ENCODE data around the gene WSCD1.

The WSCD1 gene

DNA sequence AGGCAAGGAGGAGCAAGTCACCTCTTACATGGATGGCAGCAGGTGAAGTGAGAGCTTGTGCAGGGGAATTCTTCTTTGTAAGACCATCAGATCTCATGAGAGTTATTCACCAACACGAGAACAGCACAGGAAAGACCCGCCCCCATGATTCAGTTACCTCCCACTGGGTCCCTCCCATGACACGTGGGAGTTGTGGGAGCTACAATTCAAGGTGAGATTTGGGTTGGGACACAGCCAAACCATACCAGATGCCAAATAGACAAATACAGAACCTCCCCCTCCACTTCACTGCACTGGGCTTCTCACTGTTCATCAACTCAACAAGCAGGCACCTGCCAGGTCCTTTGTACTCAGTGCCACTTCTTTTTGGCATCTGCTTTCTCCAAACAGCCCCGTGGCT lies 100.2 kb downstream of the WSCD1 start:
- TF ChIP-seq ARNT (IDR thresholded peaks at IDR 0.05) (no peak), L3MBTL2 (conservative IDR thresholded peaks at IDR 0.05) (no peak), SP1 (IDR thresholded peaks at IDR 0.05) (no peak), FOXM1 (IDR thresholded peaks at IDR 0.05; ENCODE audit: borderline replicate concordance) (no peak), NFRKB (IDR thresholded peaks at IDR 0.05) (no peak)
- TF ChIP-seq, protein P1, sequence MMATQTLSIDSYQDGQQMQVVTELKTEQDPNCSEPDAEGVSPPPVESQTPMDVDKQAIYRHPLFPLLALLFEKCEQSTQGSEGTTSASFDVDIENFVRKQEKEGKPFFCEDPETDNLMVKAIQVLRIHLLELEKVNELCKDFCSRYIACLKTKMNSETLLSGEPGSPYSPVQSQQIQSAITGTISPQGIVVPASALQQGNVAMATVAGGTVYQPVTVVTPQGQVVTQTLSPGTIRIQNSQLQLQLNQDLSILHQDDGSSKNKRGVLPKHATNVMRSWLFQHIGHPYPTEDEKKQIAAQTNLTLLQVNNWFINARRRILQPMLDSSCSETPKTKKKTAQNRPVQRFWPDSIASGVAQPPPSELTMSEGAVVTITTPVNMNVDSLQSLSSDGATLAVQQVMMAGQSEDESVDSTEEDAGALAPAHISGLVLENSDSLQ (IDR thresholded peaks at IDR 0.05): no peak
- ChIA-PET CTCF (no interaction called here), POLR2A (no interaction called here)
- no peak for DNase-seq (ENCODE audit: extremely low spot score)

DNA sequence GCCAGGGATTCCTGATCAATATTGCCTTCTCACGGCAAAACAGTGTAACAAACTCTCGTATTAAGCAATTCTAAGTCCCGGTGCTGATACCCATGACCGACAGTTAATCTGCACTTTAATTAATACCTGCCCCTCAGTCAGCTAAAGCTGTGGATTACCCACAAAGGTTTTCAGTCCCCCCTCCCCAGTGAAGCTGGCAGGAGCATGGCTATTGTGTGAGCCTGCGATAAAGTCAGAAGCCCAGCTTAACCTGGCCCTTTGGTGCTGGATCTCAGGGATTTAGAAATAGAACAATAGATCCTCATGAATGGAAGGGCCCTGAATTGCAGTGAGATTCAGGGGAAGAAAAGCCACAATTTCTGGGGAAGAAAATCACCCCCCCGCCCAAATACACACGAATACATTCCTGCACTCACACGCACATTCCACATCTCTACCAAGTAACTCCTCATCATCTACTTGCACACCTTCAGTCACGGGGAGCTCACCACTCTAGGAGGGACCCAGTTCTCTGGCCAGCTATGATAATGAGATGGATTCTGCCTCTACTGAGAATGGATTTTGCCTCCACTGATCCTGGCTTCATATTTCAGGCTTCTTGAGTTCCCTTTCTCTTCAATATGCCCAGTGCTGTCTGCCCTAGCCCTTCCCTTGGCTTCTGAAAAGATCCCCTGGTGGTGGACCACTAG lies 102.6 kb downstream of the WSCD1 start:
- no peak for TF ChIP-seq CTBP1 (IDR thresholded peaks at IDR 0.05; ENCODE audit: borderline replicate concordance)
- no peak for TF ChIP-seq TARDBP (IDR thresholded peaks at IDR 0.05)
- no peak for TF ChIP-seq ARNT (IDR thresholded peaks at IDR 0.05)
- TF ChIP-seq BHLHE40 (IDR thresholded peaks at IDR 0.05; ENCODE audit: borderline replicate concordance): no peak
- TF ChIP-seq FOXA1 (IDR thresholded peaks at IDR 0.05): no peak
- TF ChIP-seq, protein P1 (IDR thresholded peaks at IDR 0.05): no peak
- TF ChIP-seq ELF4 (IDR thresholded peaks at IDR 0.05): no peak
- no peak for TF ChIP-seq FOXK2 (IDR thresholded peaks at IDR 0.05)
- TF ChIP-seq NFRKB (IDR thresholded peaks at IDR 0.05): no peak
- POLR2A ChIA-PET: no interaction called here
- CTCF ChIA-PET: interaction anchor here (1.0 kb wide), 1 partner anchor 245 kb away, joined by 4 read pairs; no protein-coding TSS in a partner anchor

DNA sequence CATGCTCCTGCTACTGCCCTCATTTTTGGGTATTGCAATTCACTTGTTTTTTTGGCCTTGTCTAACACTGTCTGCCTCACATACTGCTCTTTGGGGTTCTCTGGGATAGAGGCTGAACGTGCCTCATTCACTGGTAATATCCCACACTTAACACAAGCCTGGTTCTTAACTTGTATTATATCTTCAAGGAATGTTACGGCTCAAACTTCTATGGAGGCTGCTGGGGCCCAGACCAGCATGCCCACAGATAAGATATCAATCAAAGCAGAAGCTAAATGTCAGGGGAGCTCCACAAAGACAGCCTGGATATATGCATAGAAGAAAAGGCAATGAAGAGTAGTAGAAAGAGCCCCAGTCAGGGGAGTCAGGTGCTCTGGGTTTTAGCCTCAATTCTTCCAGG lies 103.5 kb downstream of the WSCD1 start:
- TF ChIP-seq FOXA1 (IDR thresholded peaks at IDR 0.05) (no peak), SP1 (IDR thresholded peaks at IDR 0.05) (no peak)

More for the DNA sequence above, 102.6 kb downstream of the WSCD1 start:
- no peak for DNase-seq (ENCODE audit: extremely low spot score)

More for the DNA sequence above, 103.5 kb downstream of the WSCD1 start:
- POLR2A ChIA-PET: no interaction called here
- CTCF ChIA-PET: no interaction called here
- no peak for DNase-seq (ENCODE audit: extremely low spot score)
